Left ventricle myocardium inferior (tissue), 1 donor: ENCODE data around the gene SRP54. TPM values are rescaled to one million over a fixed set of nuclear protein-coding genes. Genes with fewer than 3 reads are reported as not detected.

Experiments
- DNase-seq: peaks from one replicate; pipeline ENCODE4 v3.0.0-alpha.2; 2020
- H3K27ac ChIP-seq: fragments of 200-600 bp; replicated peaks from 2 replicates; pipeline ENCODE4 v1.8.0; 2021
- H3K27me3 ChIP-seq: fragments of 200-600 bp; 2 replicates; pipeline ENCODE4 v1.8.0; 2021; ENCODE audit warnings: low read depth
- H3K36me3 ChIP-seq: fragments of 200-600 bp; 2 replicates; pipeline ENCODE4 v1.8.0; 2021
- H3K4me1 ChIP-seq: fragments of 200-600 bp; 2 replicates; pipeline ENCODE4 v1.8.0; 2021
- H3K4me3 ChIP-seq: fragments of 200-600 bp; 2 replicates; pipeline ENCODE4 v1.8.0; 2021; ENCODE audit warnings: mild to moderate bottlenecking, moderate library complexity
- H3K9me3 ChIP-seq: fragments of 200-600 bp; replicated peaks from 2 replicates; pipeline ENCODE4 v1.8.0; 2021
- CTCF ChIP-seq: fragments of 200-600 bp; IDR thresholded peaks from 2 replicates; pipeline ENCODE4 v1.8.0; 2021; ENCODE audit warnings: antibody characterized with exemption, mild to moderate bottlenecking, borderline replicate concordance
- intact Hi-C: fragments of 100-400 bp; cut with micrococcal nuclease; formaldehyde crosslinking; loops from one replicate; pipeline ENCODE4 v1.11.0; 2022
- total RNA-seq: library from RNA; stranded (reverse); fragmentation: NEBNext Ultra II Directional; extraction: Animal tissue kit (Norgen Biotek cat#: 25700); gene quantifications from one replicate; pipeline ENCODE4 v1.2.1, GENCODE V29; 2021
- donor health status: DM: no; HTN: yes; CAD: no; lungs with severe emphysema.

SRP54 gene
- total RNA-seq, 1 donor from 2014 or later, result 28.5 TPM

GRCh38 chr14:34983148-34983760 lies 462 bp downstream of the SRP54 start:
- Histone ChIP-seq H3K4me3 (peak overlapping the region; percentile 85), H3K9me3 (no peaks in the 10 kb centered on the region), H3K36me3 (no peaks in the 10 kb centered on the region), H3K27me3 (no peaks in the 10 kb centered on the region), H3K4me1 (peaks cover 53% of the 10 kb centered on the region), H3K27ac (peak overlapping the region; percentile 98)
- intact Hi-C loops, result no loop called here
- no peak for TF ChIP-seq CTCF
- DNase-seq, result no peak

- Histone ChIP-seq H3K27ac (no peak overlapping the region), H3K9me3 (no peaks in the 10 kb centered on the region), H3K4me3 (peak overlapping the region; percentile 85), H3K27me3 (no peaks in the 10 kb centered on the region), H3K4me1 (peaks cover 53% of the 10 kb centered on the region), H3K36me3 (no peaks in the 10 kb centered on the region)
- DNase-seq, result no peak
- TF ChIP-seq CTCF, result no peak
- intact Hi-C loops, result no loop called here
Measured at GRCh38 chr14:34983786-34984185, 994 bp downstream of the SRP54 start.

GRCh38 chr14:34985740-34986139 lies 2.9 kb downstream of the SRP54 start:
- intact Hi-C loops, result no loop called here
- no peak overlapping the region for H3K27ac ChIP-seq
- TF ChIP-seq CTCF, result no peak
- DNase-seq, result no peak
- H3K4me1 ChIP-seq, result peaks cover 47% of the 10 kb centered on the region
- H3K36me3 ChIP-seq, result no peaks in the 10 kb centered on the region
- no peak overlapping the region for H3K4me3 ChIP-seq
- H3K27me3 ChIP-seq, result no peaks in the 10 kb centered on the region
- no peaks in the 10 kb centered on the region for H3K9me3 ChIP-seq

- no peak for TF ChIP-seq CTCF
- Histone ChIP-seq H3K36me3 (no peaks in the 10 kb centered on the region), H3K27me3 (no peaks in the 10 kb centered on the region), H3K4me3 (no peak overlapping the region), H3K27ac (no peak overlapping the region), H3K9me3 (no peaks in the 10 kb centered on the region), H3K4me1 (peaks cover 33% of the 10 kb centered on the region)
- no peak for DNase-seq
- intact Hi-C loops, result no loop called here
Measured at GRCh38 chr14:34987180-34987579, 4.4 kb downstream of the SRP54 start.

GRCh38 chr14:34989762-34990161 lies 7.0 kb downstream of the SRP54 start:
- no peaks in the 10 kb centered on the region for H3K27me3 ChIP-seq
- DNase-seq, result no peak
- H3K27ac ChIP-seq, result no peak overlapping the region
- no peak overlapping the region for H3K4me3 ChIP-seq
- no peak for TF ChIP-seq CTCF
- H3K4me1 ChIP-seq, result peaks cover 13% of the 10 kb centered on the region
- no peaks in the 10 kb centered on the region for H3K9me3 ChIP-seq
- no peaks in the 10 kb centered on the region for H3K36me3 ChIP-seq
- intact Hi-C loops, result loop anchor here (10.0 kb wide), 1 partner anchor 55 kb away; the partner anchor contains the start of gene FAM177A1
